HG02885 (cell line): Measurements from ENCODE around the gene ATP6V0D1.

Experiments
- ATAC-seq: cut with Tn5 transposase; IDR thresholded peaks from one replicate; pipeline ENCODE4 v1.9.1; 2021; ENCODE audit warnings: mild to moderate bottlenecking; ENCODE audit not compliant: unreplicated experiment, poor library complexity

The ATP6V0D1 gene

GRCh38 chr16:67395458-67396158 is 85.3 kb downstream of the ATP6V0D1 start:
- no peak for ATAC-seq

GRCh38 chr16:67395105-67395457 is 85.9 kb downstream of the ATP6V0D1 start:
- ATAC-seq = no peak

- no peak for ATAC-seq
Observed at GRCh38 chr16:67394155-67395104, 86.5 kb downstream of the ATP6V0D1 start.

GRCh38 chr16:67393788-67394154 is 87.2 kb downstream of the ATP6V0D1 start:
- no peak for ATAC-seq

- no peak for ATAC-seq
Observed at GRCh38 chr16:67393111-67393787, 87.7 kb downstream of the ATP6V0D1 start, which contains the start of gene TPPP3. TSS of gene TPPP3 (minus strand) at chr16:67393498. CDS start at chr16:67391111, 2,387 bp downstream.

GRCh38 chr16:67392301-67393059 is 88.5 kb downstream of the ATP6V0D1 start:
- no peak for ATAC-seq

GRCh38 chr16:67391424-67392300 is 89.3 kb downstream of the ATP6V0D1 start:
- ATAC-seq = no peak

- ATAC-seq = no peak
Observed at GRCh38 chr16:67390816-67391423, 90.0 kb downstream of the ATP6V0D1 start.

GRCh38 chr16:67389911-67390815 is 90.8 kb downstream of the ATP6V0D1 start:
- ATAC-seq = no peak

GRCh38 chr16:67388591-67388990 is 92.4 kb downstream of the ATP6V0D1 start:
- ATAC-seq = no peak

- no peak for ATAC-seq
Observed at GRCh38 chr16:67388191-67388590, 92.8 kb downstream of the ATP6V0D1 start.
